HL-60/S4 treated with phorbol 12-myristate 13-acetate at 8.2 ng/mL for 4 days and 3 days (cell line): ENCODE results near the gene XPO4.

Experiments
- in situ Hi-C: fragments of 300-500 bp; cut with MboI; formaldehyde crosslinking; loops from 2 replicates; pipeline ENCODE4 v1.15.0; 2022; ENCODE audit warnings: low sequenced_read_pairs

XPO4 gene

GRCh38 chr13:20740021-20740420 lies 162.5 kb downstream of the XPO4 start:
- in situ Hi-C loops: no loop called here

GRCh38 chr13:20738616-20739015 lies 163.9 kb downstream of the XPO4 start:
- in situ Hi-C loops: no loop called here

GRCh38 chr13:20729633-20730585 lies 172.6 kb downstream of the XPO4 start:
- in situ Hi-C loops: no loop called here

GRCh38 chr13:20728579-20729311 lies 173.8 kb downstream of the XPO4 start:
- in situ Hi-C loops: no loop called here

GRCh38 chr13:20727856-20728255 lies 174.7 kb downstream of the XPO4 start:
- in situ Hi-C loops: no loop called here
